ENCODE results near the gene HAND1.
A peak's percentile ranks its signal among the peaks of the same experiment; 100 is the strongest.

The HAND1 gene

GRCh38 chr5:154478752-154479159 lies 729 bp upstream of the HAND1 start:
- no peak for DNase-seq

GRCh38 chr5:154477382-154478223 lies 424 bp downstream of the HAND1 start:
- DNase-seq (peak; percentile 12), ATAC-seq (no peak)

More at GRCh38 chr5:154478752-154479159, 729 bp upstream of the HAND1 start:
- ATAC-seq, result no peak

- no peak for ATAC-seq
These were observed 1.4 kb downstream of the HAND1 start for GRCh38 chr5:154476354-154477205.

GRCh38 chr5:154475591-154476353 lies 2.3 kb downstream of the HAND1 start:
- no peak for ATAC-seq
- peak; percentile 25 for DNase-seq

More at GRCh38 chr5:154476354-154477205, 1.4 kb downstream of the HAND1 start:
- DNase-seq, result no peak

GRCh38 chr5:154474396-154475334 lies 3.4 kb downstream of the HAND1 start:
- ATAC-seq, result no peak
- DNase-seq, result no peak

GRCh38 chr5:154473581-154474283 lies 4.3 kb downstream of the HAND1 start:
- ATAC-seq, result no peak
- DNase-seq, result no peak

- no peak for ATAC-seq
- DNase-seq, result no peak
These were observed 5.0 kb downstream of the HAND1 start for GRCh38 chr5:154472871-154473580.

- DNase-seq, result no peak
- no peak for ATAC-seq
These were observed 6.8 kb downstream of the HAND1 start for GRCh38 chr5:154470947-154471870.

GRCh38 chr5:154470137-154470536 lies 7.9 kb downstream of the HAND1 start:
- DNase-seq, result no peak
- no peak for ATAC-seq

GRCh38 chr5:154467655-154468354 lies 10.2 kb downstream of the HAND1 start:
- peak; percentile 92 for ATAC-seq
- peak; percentile 85 for DNase-seq

GRCh38 chr5:154466671-154467070 lies 11.4 kb downstream of the HAND1 start:
- DNase-seq, result no peak
- no peak for ATAC-seq

- ATAC-seq, result no peak
- no peak for DNase-seq
These were observed 11.9 kb downstream of the HAND1 start for GRCh38 chr5:154466147-154466546.

- ATAC-seq (no peak), DNase-seq (no peak)
These were observed 12.9 kb downstream of the HAND1 start for GRCh38 chr5:154465169-154465568.

- ATAC-seq, result no peak
These were observed 13.6 kb downstream of the HAND1 start for GRCh38 chr5:154464438-154464837.

GRCh38 chr5:154461531-154461930 lies 16.5 kb downstream of the HAND1 start:
- ATAC-seq (no peak), DNase-seq (no peak)

More at GRCh38 chr5:154464438-154464837, 13.6 kb downstream of the HAND1 start:
- no peak for DNase-seq

- DNase-seq, result no peak
- ATAC-seq, result no peak
These were observed 17.9 kb downstream of the HAND1 start for GRCh38 chr5:154460172-154460571.

- no peak for ATAC-seq
- DNase-seq, result no peak
These were observed 19.0 kb downstream of the HAND1 start for GRCh38 chr5:154459015-154459414.

GRCh38 chr5:154456540-154456939 lies 21.5 kb downstream of the HAND1 start:
- ATAC-seq, result no peak
- DNase-seq, result no peak

Measured in stimulated activated naive CD8-positive, alpha-beta T cell treated with anti-CD3 and anti-CD28 coated beads, Interleukin-15, Interleukin-2, amounts not matched to agents 100 U/mL and 50 U/mL, for 24 hours (primary cell).